A549 (cell line): ENCODE measurements around the gene SLC10A7. TPM values are rescaled to one million over a fixed set of nuclear protein-coding genes. Genes with fewer than 3 reads are reported as not detected.
A peak's percentile ranks its signal among the peaks of the same experiment; 100 is the strongest.

Experiments used
- ATAC-seq, 2 experiments: fragments of 200-7000 bp in 1 of 2; fragments of >200 bp in 1 of 2; cut with Nextera tagmentation in 1 of 2; cut with Tn5 transposase in 1 of 2; 3 replicates each; pipeline versions ENCODE4 v1.8.0 to v1.9.1; 2018 to 2020; ENCODE audit warnings: mild to moderate bottlenecking in 1 of 2, moderate library complexity in 1 of 2
- CTCF ChIA-PET: fragments of 300-600 bp; sonication (Branson Sonifier 250); formaldehyde crosslinking; extraction: SDS; loops from one replicate; lab custom pipeline; 2021; ENCODE audit warnings: antibody characterized with exemption, inconsistent platforms; lab: Yijun Ruan, JAX
- POLR2A ChIA-PET: fragments of 350-600 bp; formaldehyde crosslinking; extraction: SDS; loops from one replicate; lab custom pipeline; 2021; ENCODE audit warnings: antibody characterized with exemption, inconsistent platforms; lab: Yijun Ruan, JAX
- DNase-seq, 2 experiments: peaks; one replicate each; pipeline versions ENCODE4 v3.0.0 to v3.0.0-alpha.2; 2011 to 2016; ENCODE audit warnings: low read depth in 1 of 2, low spot score in 1 of 2
- FAIRE-seq: peaks from 2 replicates; lab custom pipeline; 2011; peaks lifted over from hg19 to GRCh38; lab: Jason Lieb, UNC
- H3K27ac ChIP-seq, 2 experiments: fragments of >200 bp; sonication (Bioruptor Twin); formaldehyde crosslinking; 3 replicates each; pipeline ENCODE4 v1.5.1; 2016 to 2017
- H3K4me1 ChIP-seq: fragments of >200 bp; sonication (Bioruptor Twin); formaldehyde crosslinking; 3 replicates; pipeline ENCODE4 v1.6.1; 2016
- H3K4me2 ChIP-seq: fragments of >200 bp; sonication (Bioruptor Twin); formaldehyde crosslinking; 3 replicates; pipeline ENCODE4 v1.6.1; 2016
- H3K4me3 ChIP-seq: fragments of >200 bp; sonication (Bioruptor Twin); formaldehyde crosslinking; 3 replicates; pipeline ENCODE4 v1.5.1; 2016
- H3K9me3 ChIP-seq: fragments of >200 bp; sonication (Bioruptor Twin); formaldehyde crosslinking; 3 replicates; pipeline ENCODE4 v1.6.1; 2016
- CBX2 ChIP-seq: fragments of 200-600 bp; sonication (generic); IDR thresholded peaks from 2 replicates; pipeline ENCODE4 v1.6.1; 2016; ENCODE audit warnings: low read depth, mild to moderate bottlenecking, borderline replicate concordance
- CBX8 ChIP-seq: fragments of 200-600 bp; sonication (generic); IDR thresholded peaks from 2 replicates; pipeline ENCODE4 v1.6.1; 2016
- CEBPB ChIP-seq, 2 experiments: fragments of >200 bp in 1 of 2; sonication (Bioruptor Twin) in 1 of 2; formaldehyde crosslinking in 1 of 2; IDR thresholded peaks; 2 replicates each; pipeline ENCODE4 v1.6.1; 2012 to 2016
- CHD2 ChIP-seq: fragments of 150-350 bp; IDR thresholded peaks from 2 replicates; pipeline ENCODE4 v1.6.1; 2014; ENCODE audit warnings: low read length; ENCODE audit not compliant: partially characterized antibody
- CHD4 ChIP-seq: fragments of 200-600 bp; sonication (generic); IDR thresholded peaks from 2 replicates; pipeline ENCODE4 v1.6.1; 2016; ENCODE audit warnings: antibody characterized with exemption, mild to moderate bottlenecking, borderline replicate concordance
- CTCF ChIP-seq: fragments of >200 bp; sonication (Bioruptor Twin); formaldehyde crosslinking; IDR thresholded peaks from 3 replicates; pipeline ENCODE4 v1.5.1; 2016
- EP300 ChIP-seq, 2 experiments: fragments of >200 bp; sonication (Bioruptor Twin); formaldehyde crosslinking; IDR thresholded peaks; 2 replicates in 1 of 2; 3 replicates in 1 of 2; pipeline ENCODE4 v1.6.1; 2016 to 2017
- FOXS1 ChIP-seq: fragments of 250-450 bp; sonication (Bioruptor Pico); IDR thresholded peaks from 2 replicates; pipeline ENCODE4 v1.5.0; 2020; ENCODE audit warnings: mild to moderate bottlenecking, moderate library complexity
- GATA3 ChIP-seq: IDR thresholded peaks from 2 replicates; pipeline ENCODE4 v1.6.1; 2012; ENCODE audit warnings: borderline replicate concordance
- HDAC2 ChIP-seq: fragments of 200-600 bp; sonication (generic); IDR thresholded peaks from 2 replicates; pipeline ENCODE4 v1.6.1; 2016
- HEYL ChIP-seq: fragments of 250-450 bp; sonication (Bioruptor Pico); IDR thresholded peaks from 2 replicates; pipeline ENCODE4 v1.8.0; 2021; ENCODE audit warnings: mild to moderate bottlenecking, moderate library complexity
- KDM5A ChIP-seq: fragments of 200-600 bp; sonication (generic); IDR thresholded peaks from 2 replicates; pipeline ENCODE4 v1.6.1; 2016; ENCODE audit warnings: antibody characterized with exemption, mild to moderate bottlenecking
- MAX ChIP-seq: IDR thresholded peaks from 2 replicates; pipeline ENCODE4 v1.6.1; 2012
- MYC ChIP-seq: IDR thresholded peaks from 2 replicates; pipeline ENCODE4 v1.6.1; 2012; ENCODE audit warnings: mild to moderate bottlenecking, inconsistent platforms, low read length, improper control_type of control experiment, borderline replicate concordance
- NFE2L2 ChIP-seq: fragments of 150-350 bp; conservative IDR thresholded peaks from 2 replicates; pipeline ENCODE4 v1.6.1; 2014; ENCODE audit warnings: low read length
- NR3C1 ChIP-seq: fragments of >200 bp; sonication (Bioruptor Twin); formaldehyde crosslinking; IDR thresholded peaks from 3 replicates; pipeline ENCODE4 v1.6.1; 2017
- RAD21 ChIP-seq, 2 experiments: fragments of >200 bp in 1 of 2; sonication (Bioruptor Twin) in 1 of 2; formaldehyde crosslinking in 1 of 2; IDR thresholded peaks in 1 of 2; conservative IDR thresholded peaks in 1 of 2; 2 replicates in 1 of 2; 3 replicates in 1 of 2; pipeline ENCODE4 v1.6.1; 2012 to 2018; ENCODE audit warnings: inconsistent platforms in 1 of 2
- RARB ChIP-seq: fragments of 250-450 bp; sonication (Bioruptor Pico); IDR thresholded peaks from 2 replicates; pipeline ENCODE4 v1.8.0; 2021; ENCODE audit warnings: mild to moderate bottlenecking, moderate library complexity
- REST ChIP-seq: fragments of 200-600 bp; sonication (generic); IDR thresholded peaks from 2 replicates; pipeline ENCODE4 v1.6.1; 2016; ENCODE audit warnings: antibody characterized with exemption, mild to moderate bottlenecking, moderate library complexity
- RNF2 ChIP-seq: fragments of 200-600 bp; sonication (generic); IDR thresholded peaks from 2 replicates; pipeline ENCODE4 v1.6.1; 2016; ENCODE audit warnings: low read depth, mild to moderate bottlenecking, antibody characterized with exemption, moderate library complexity, borderline replicate concordance
- SMC3 ChIP-seq: fragments of >200 bp; sonication (Bioruptor Twin); formaldehyde crosslinking; IDR thresholded peaks from 3 replicates; pipeline ENCODE4 v1.6.1; 2018; ENCODE audit warnings: inconsistent platforms
- SREBF2 ChIP-seq: fragments of 450-650 bp; IDR thresholded peaks from 2 replicates; pipeline ENCODE4 v1.6.1; 2014; ENCODE audit warnings: mild to moderate bottlenecking, moderate library complexity
- ZFP36 ChIP-seq: fragments of 450-650 bp; IDR thresholded peaks from 2 replicates; pipeline ENCODE4 v1.6.1; 2014; ENCODE audit warnings: borderline replicate concordance; ENCODE audit not compliant: partially characterized antibody
- ZSCAN20 ChIP-seq: fragments of 250-450 bp; sonication (Bioruptor Pico); IDR thresholded peaks from 2 replicates; pipeline ENCODE4 v1.8.0; 2022; ENCODE audit warnings: mild to moderate bottlenecking, moderate library complexity
- WGBS: methylation state at CpG from one replicate; pipeline ENCODE4 v1.1.6; 2017; ENCODE audit errors: missing lambda C conversion rate; 5-methylcytosine and 5-hydroxymethylcytosine counted together
- polyA plus RNA-seq, 4 experiments: library from polyadenylated mRNA; depleted of rRNA in 3 of 4; stranded (reverse); fragments of >200 nt; fragmentation: RNase III in 1 of 4; extraction: RNeasy Plus Mini Kit Qiagen cat#74134 plus additional on column Dnase treatment in 1 of 4; gene quantifications; 2 replicates in 3 of 4; 3 replicates in 1 of 4; pipeline ENCODE4 v1.2.3, GENCODE V29; 2011 to 2017

Gene SLC10A7
- polyA plus RNA-seq, 2 of the 4 experiments (the other 2 are of a cell fraction), result 1.3 to 6.5 TPM

- ChIA-PET POLR2A (no interaction called here), CTCF (interaction anchor here (0.6 to 1.5 kb wide), 6 partner anchors 91 to 761 kb away, joined by 3 to 5 read pairs (median 3); no protein-coding TSS in a partner anchor)
- no peak overlapping the region for H3K4me2 ChIP-seq
- no peak overlapping the region for H3K4me3 ChIP-seq
- DNase-seq, result no peak
- peaks cover 20% of the 10 kb centered on the region for H3K4me1 ChIP-seq
- TF ChIP-seq RARB (CRISPR knock-in tag), result no peak
- no peak for TF ChIP-seq NFE2L2
- peak; percentile 48 for TF ChIP-seq SMC3
- TF ChIP-seq FOXS1 (CRISPR knock-in tag), result no peak
- TF ChIP-seq CTCF, result peak; percentile 45
- TF ChIP-seq MYC, result no peak
- no peak for TF ChIP-seq SREBF2
- no peak for TF ChIP-seq ZSCAN20 (CRISPR knock-in tag)
- peak; percentile 45 to 47; a peak in 4 of 5 replicates for TF ChIP-seq RAD21 (conservative IDR thresholded peaks at IDR 0.05 in 1 of 2, IDR thresholded peaks at IDR 0.05 in 1 of 2)
- no peaks in the 10 kb centered on the region for H3K9me3 ChIP-seq
- peak in 1 of 2 experiments; percentile 43; a peak in 1 of 6 replicates for ATAC-seq
- FAIRE-seq, result no peak
- H3K27ac ChIP-seq, result no peak overlapping the region
These were observed 180.9 kb downstream of the SLC10A7 start for GRCh38 chr4:146340798-146341197.

GRCh38 chr4:146338512-146338911 lies 183.2 kb downstream of the SLC10A7 start:
- DNase-seq (peak in 1 of 2 experiments; percentile 8), FAIRE-seq (no peak), ATAC-seq (peak in 1 of 2 experiments; percentile 44; a peak in 1 of 6 replicates)
- peaks cover 37% of the 10 kb centered on the region for H3K4me1 ChIP-seq
- ChIA-PET POLR2A (no interaction called here), CTCF (interaction anchor here (0.6 to 1.2 kb wide), 3 partner anchors 99 to 441 kb away, joined by 3 to 4 read pairs (median 3); no protein-coding TSS in a partner anchor)
- H3K4me2 ChIP-seq, result no peak overlapping the region
- H3K4me3 ChIP-seq, result no peak overlapping the region
- TF ChIP-seq RAD21 (conservative IDR thresholded peaks at IDR 0.05 in 1 of 2, IDR thresholded peaks at IDR 0.05 in 1 of 2) (peak; percentile 29 to 39; a peak in 2 of 5 replicates), RNF2 (no peak), CBX2 (no peak), CHD2 (no peak), CBX8 (no peak)
- H3K9me3 ChIP-seq, result no peaks in the 10 kb centered on the region
- no peak overlapping the region for H3K27ac ChIP-seq

- WGBS, result 0% methylated on average over 1 of the region's 1 CpG
- DNase-seq (peak in 1 of 2 experiments; percentile 45), FAIRE-seq (no peak), ATAC-seq (peak in 1 of 2 experiments; percentile 68; a peak in 3 of 6 replicates)
- Histone ChIP-seq H3K27ac (peak overlapping the region in 1 of 2 experiments; percentile 45; a peak in 2 of 6 replicates), H3K9me3 (no peaks in the 10 kb centered on the region), H3K4me1 (peaks cover 42% of the 10 kb centered on the region), H3K4me3 (no peak overlapping the region), H3K4me2 (peak overlapping the region; percentile 58)
- ChIA-PET CTCF (interaction anchor here (1.4 kb wide), 1 partner anchor 578 kb away, joined by 3 read pairs; no protein-coding TSS in a partner anchor), POLR2A (no interaction called here)
- TF ChIP-seq GATA3, result peak; percentile 79
- TF ChIP-seq CEBPB (IDR thresholded peaks at IDR 0.05), result peak in 1 of 2 experiments; percentile 30; a peak in 1 of 4 replicates
- no peak for TF ChIP-seq CHD2
- peak in 1 of 2 experiments; percentile 35; a peak in 1 of 5 replicates for TF ChIP-seq EP300 (IDR thresholded peaks at IDR 0.05)
These were observed 185.3 kb downstream of the SLC10A7 start for GRCh38 chr4:146336410-146336807.

- peaks cover 42% of the 10 kb centered on the region for H3K4me1 ChIP-seq
- WGBS, result 70% methylated on average over 3 of the region's 3 CpGs
- no peak overlapping the region for H3K4me3 ChIP-seq
- FAIRE-seq (no peak), ATAC-seq (no peak; a peak in 2 of 6 replicates), DNase-seq (peak in 1 of 2 experiments; percentile 22)
- H3K9me3 ChIP-seq, result no peaks in the 10 kb centered on the region
- ChIA-PET POLR2A (no interaction called here), CTCF (interaction anchor here (1.2 to 1.4 kb wide), 2 partner anchors 91 to 579 kb away, joined by 3 to 4 read pairs; no protein-coding TSS in a partner anchor)
- peak overlapping the region; percentile 58 for H3K4me2 ChIP-seq
- H3K27ac ChIP-seq, result peak overlapping the region in 1 of 2 experiments; percentile 45; a peak in 1 of 6 replicates
- no peak for TF ChIP-seq MAX
- no peak for TF ChIP-seq NR3C1
- TF ChIP-seq CEBPB (IDR thresholded peaks at IDR 0.05), result no peak; a peak in 1 of 4 replicates
- TF ChIP-seq HDAC2, result no peak
- no peak for TF ChIP-seq FOXS1 (CRISPR knock-in tag)
- no peak for TF ChIP-seq ZFP36
- TF ChIP-seq KDM5A, result no peak
- TF ChIP-seq REST, result no peak
- no peak for TF ChIP-seq HEYL (CRISPR knock-in tag)
- TF ChIP-seq EP300 (IDR thresholded peaks at IDR 0.05), result no peak
- TF ChIP-seq CHD4, result no peak
These were observed 185.9 kb downstream of the SLC10A7 start for GRCh38 chr4:146335763-146336409.
